Measurements from ENCODE around the gene DRD3. TPM values are rescaled to one million over a fixed set of nuclear protein-coding genes. Genes with fewer than 3 reads are reported as not detected.

The DRD3 gene
- total and polyA plus RNA-seq, 2 of the 8 experiments (the other 6 are each of a cell fraction or from before 2014, with no cell fraction given) = 0.32 to 1.3 TPM

DNA sequence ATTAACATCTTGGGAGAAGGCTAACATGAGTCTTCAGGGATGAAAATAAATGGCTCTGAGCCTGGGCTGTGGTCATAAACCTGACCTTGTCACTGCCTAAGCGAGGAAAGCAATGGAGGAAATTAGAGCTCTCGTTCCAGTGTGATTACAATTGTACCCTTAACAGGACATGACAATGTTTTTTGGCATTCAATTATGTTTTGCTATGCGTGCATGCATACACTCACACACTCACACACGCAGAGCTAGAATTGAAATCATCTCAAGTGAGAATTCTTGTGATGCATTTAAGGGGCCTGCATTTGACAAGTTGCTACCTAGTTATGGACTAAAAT lies 34.4 kb upstream of the DRD3 start (continued):
- TF ChIP-seq POU5F1 (IDR thresholded peaks at IDR 0.05; ENCODE audit: low read depth, low read length) = no peak
- no peak for TF ChIP-seq RAD21 (IDR thresholded peaks at IDR 0.05 in 1 of 2, conservative IDR thresholded peaks at IDR 0.05 in 1 of 2; ENCODE audit: low read depth in 2 of 2, low read length in 2 of 2)
- TF ChIP-seq SP1 (IDR thresholded peaks at IDR 0.05; ENCODE audit: low read depth, low read length) = no peak
